Left ventricle myocardium inferior (tissue), 1 donor: ENCODE results near the gene RERE. TPM values are rescaled to one million over a fixed set of nuclear protein-coding genes. Genes with fewer than 3 reads are reported as not detected.
A peak's percentile ranks its signal among the peaks of the same experiment; 100 is the strongest.

Experiments used
- DNase-seq: peaks from one replicate; pipeline ENCODE4 v3.0.0-alpha.2; 2020
- H3K27ac ChIP-seq: fragments of 200-600 bp; replicated peaks from 2 replicates; pipeline ENCODE4 v1.8.0; 2021
- H3K27me3 ChIP-seq: fragments of 200-600 bp; 2 replicates; pipeline ENCODE4 v1.8.0; 2021; ENCODE audit warnings: low read depth
- H3K36me3 ChIP-seq: fragments of 200-600 bp; 2 replicates; pipeline ENCODE4 v1.8.0; 2021
- H3K4me1 ChIP-seq: fragments of 200-600 bp; 2 replicates; pipeline ENCODE4 v1.8.0; 2021
- H3K4me3 ChIP-seq: fragments of 200-600 bp; 2 replicates; pipeline ENCODE4 v1.8.0; 2021; ENCODE audit warnings: mild to moderate bottlenecking, moderate library complexity
- H3K9me3 ChIP-seq: fragments of 200-600 bp; replicated peaks from 2 replicates; pipeline ENCODE4 v1.8.0; 2021
- intact Hi-C: fragments of 100-400 bp; cut with micrococcal nuclease; formaldehyde crosslinking; loops from one replicate; pipeline ENCODE4 v1.11.0; 2022
- total RNA-seq: library from RNA; stranded (reverse); fragmentation: NEBNext Ultra II Directional; extraction: Animal tissue kit (Norgen Biotek cat#: 25700); gene quantifications from one replicate; pipeline ENCODE4 v1.2.1, GENCODE V29; 2021
- TF ChIP-seq, protein P1 (sequence below): fragments of 200-600 bp; IDR thresholded peaks from 2 replicates; pipeline ENCODE4 v1.8.0; 2021; ENCODE audit warnings: antibody characterized with exemption, mild to moderate bottlenecking, borderline replicate concordance
- donor health status: DM: no; HTN: yes; CAD: no; lungs with severe emphysema.

Gene RERE
- total RNA-seq, 1 donor from 2014 or later: 141 TPM

DNA sequence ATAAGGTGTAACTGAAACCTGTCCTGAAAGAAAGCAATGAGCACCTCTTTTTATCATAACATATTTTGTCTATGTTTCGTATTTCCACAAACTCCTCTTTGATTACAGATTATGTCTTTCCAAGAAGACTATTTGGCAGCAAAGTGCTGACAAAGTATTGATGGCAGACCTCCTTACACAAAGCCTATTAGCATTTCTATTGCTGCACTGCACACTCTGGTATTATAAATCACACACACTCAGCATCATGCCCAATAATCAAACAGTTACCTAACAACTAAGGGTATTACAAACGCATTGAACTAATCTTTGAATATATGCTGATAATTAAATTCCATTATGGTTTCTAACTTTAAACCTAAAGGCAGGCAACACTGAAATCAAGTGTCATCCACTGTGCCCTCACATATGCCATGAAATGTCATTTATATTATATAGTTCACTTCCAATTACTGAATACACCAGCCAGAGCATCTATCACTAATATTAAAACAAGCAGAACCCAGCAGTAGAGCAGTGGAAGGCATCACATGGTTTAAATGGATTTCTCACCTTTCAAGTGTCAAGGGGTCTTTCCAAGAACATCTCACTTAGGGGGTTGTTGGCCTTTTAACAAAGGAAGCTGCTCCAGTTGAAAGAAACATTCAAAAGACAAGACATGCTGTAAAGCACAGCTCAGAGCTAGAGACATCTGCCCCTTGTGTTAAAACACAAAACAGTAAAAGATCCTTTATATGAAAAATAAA lies 239.1 kb downstream of the RERE start:
- no peak overlapping the region for H3K4me3 ChIP-seq
- no peaks in the 10 kb centered on the region for H3K27me3 ChIP-seq
- DNase-seq: no peak
- TF ChIP-seq, protein P1, sequence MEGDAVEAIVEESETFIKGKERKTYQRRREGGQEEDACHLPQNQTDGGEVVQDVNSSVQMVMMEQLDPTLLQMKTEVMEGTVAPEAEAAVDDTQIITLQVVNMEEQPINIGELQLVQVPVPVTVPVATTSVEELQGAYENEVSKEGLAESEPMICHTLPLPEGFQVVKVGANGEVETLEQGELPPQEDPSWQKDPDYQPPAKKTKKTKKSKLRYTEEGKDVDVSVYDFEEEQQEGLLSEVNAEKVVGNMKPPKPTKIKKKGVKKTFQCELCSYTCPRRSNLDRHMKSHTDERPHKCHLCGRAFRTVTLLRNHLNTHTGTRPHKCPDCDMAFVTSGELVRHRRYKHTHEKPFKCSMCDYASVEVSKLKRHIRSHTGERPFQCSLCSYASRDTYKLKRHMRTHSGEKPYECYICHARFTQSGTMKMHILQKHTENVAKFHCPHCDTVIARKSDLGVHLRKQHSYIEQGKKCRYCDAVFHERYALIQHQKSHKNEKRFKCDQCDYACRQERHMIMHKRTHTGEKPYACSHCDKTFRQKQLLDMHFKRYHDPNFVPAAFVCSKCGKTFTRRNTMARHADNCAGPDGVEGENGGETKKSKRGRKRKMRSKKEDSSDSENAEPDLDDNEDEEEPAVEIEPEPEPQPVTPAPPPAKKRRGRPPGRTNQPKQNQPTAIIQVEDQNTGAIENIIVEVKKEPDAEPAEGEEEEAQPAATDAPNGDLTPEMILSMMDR: no peak
- peaks cover 7% of the 10 kb centered on the region for H3K4me1 ChIP-seq
- H3K27ac ChIP-seq: no peak overlapping the region
- intact Hi-C loops: no loop called here
- no peaks in the 10 kb centered on the region for H3K36me3 ChIP-seq
- no peaks in the 10 kb centered on the region for H3K9me3 ChIP-seq

DNA sequence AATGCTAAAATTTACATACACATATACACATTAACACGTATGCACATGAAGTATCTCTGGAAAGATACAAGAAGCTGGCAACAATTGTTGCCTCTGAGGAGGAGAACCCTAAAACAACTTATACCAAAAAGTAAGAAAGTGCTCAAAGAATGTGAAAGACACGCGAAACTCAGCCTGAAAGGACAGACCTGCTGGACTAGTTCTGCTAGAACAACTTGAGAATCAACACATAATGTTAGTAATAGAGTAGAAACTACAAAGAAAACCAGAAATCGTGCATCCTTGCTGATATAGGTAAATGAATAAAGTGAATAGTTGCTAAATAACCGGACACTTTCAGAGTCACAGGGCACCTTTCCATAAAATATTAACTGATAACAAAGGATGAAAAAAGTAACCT lies 242.5 kb downstream of the RERE start:
- intact Hi-C loops: no loop called here

DNA sequence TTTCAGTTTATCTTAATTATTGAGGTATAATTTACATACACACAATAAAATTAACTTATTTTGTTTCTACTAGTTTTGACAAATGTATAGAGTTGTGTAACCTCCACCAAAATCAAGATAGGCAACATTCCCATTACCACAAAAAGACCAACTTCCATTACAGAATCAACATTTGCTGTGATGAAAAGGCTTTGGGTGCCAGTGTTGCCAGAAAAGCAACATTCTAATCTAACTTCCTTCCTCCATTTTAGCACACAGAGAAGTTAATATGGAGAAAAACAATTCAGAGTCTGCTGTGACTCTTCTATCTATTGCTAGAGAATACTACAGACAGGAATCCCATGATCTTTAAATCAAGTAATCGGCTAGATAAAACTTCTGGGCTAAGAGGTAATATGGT lies 245.3 kb downstream of the RERE start:
- no peaks in the 10 kb centered on the region for H3K9me3 ChIP-seq
- peak overlapping the region; percentile 59 for H3K27ac ChIP-seq
- intact Hi-C loops: no loop called here
- no peaks in the 10 kb centered on the region for H3K27me3 ChIP-seq
- peak overlapping the region; percentile 26 for H3K4me3 ChIP-seq
- TF ChIP-seq, protein P1: no peak
- no peaks in the 10 kb centered on the region for H3K36me3 ChIP-seq
- peaks cover 39% of the 10 kb centered on the region for H3K4me1 ChIP-seq
- no peak for DNase-seq

More for the DNA sequence above, 242.5 kb downstream of the RERE start:
- Histone ChIP-seq H3K27me3 (no peaks in the 10 kb centered on the region), H3K4me3 (no peak overlapping the region), H3K9me3 (no peaks in the 10 kb centered on the region), H3K36me3 (no peaks in the 10 kb centered on the region), H3K4me1 (peaks cover 27% of the 10 kb centered on the region), H3K27ac (no peak overlapping the region)
- no peak for DNase-seq
- TF ChIP-seq, protein P1: no peak

DNA sequence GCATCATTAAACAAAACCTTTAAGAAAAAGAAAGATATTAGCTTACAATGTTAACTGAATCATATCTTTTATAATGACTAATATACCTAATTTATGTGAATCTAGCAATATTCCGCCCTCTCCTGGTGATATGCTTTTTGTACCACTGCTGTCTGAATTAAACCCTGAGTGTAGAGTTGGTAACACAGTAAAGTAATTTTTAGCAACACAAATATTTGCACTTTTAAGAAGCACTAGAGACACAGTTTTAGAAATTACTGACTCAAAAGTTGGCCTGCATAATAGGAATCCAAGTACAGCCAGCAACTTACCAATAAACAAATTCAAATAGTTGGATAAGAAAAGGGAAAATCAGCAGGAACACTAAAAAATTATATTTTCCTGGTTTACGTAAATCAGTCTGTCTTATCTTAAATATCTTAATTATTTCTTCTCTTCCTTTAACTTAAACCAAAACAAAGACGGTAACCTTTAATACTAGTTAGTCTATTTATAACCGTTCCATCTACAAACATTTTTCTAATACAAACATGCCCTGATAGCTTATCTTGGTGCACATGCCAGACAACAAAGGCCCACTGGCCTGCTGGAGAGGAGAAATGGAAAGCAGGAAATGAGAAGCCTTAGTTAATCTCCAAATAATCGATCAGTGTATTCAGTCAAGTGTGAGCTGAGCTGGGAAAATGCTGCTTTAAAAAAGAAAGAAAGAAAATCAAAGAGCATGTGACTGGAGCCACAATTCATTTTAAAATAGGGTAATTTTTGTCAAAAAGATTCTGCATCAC lies 246.0 kb downstream of the RERE start:
- Histone ChIP-seq H3K4me1 (peaks cover 39% of the 10 kb centered on the region), H3K27me3 (no peaks in the 10 kb centered on the region), H3K27ac (peak overlapping the region; percentile 59), H3K36me3 (no peaks in the 10 kb centered on the region), H3K4me3 (peak overlapping the region; percentile 26), H3K9me3 (no peaks in the 10 kb centered on the region)
- TF ChIP-seq, protein P1: peak; percentile 52
- intact Hi-C loops: no loop called here
- DNase-seq: no peak

DNA sequence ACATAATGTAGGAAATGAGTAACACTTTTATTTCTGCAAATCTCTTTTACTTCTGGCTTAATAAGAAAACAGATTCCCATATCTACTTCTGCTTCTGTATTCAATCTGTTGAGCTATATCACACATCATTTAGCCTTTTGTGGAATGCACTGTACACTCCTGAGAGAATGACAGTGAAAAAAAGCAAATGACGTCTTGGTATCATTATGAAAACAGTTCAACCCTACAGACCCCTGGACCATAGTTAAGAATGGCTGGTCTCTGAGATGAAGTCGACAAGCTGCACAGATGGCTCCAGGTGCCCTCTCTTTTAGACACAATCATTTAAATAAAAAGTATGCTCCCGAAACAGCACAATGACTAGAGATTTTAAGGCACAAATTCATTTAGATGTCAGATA lies 247.0 kb downstream of the RERE start:
- TF ChIP-seq, protein P1: no peak
- intact Hi-C loops: no loop called here
- Histone ChIP-seq H3K27ac (peak overlapping the region; percentile 59), H3K4me1 (peaks cover 39% of the 10 kb centered on the region), H3K9me3 (no peaks in the 10 kb centered on the region), H3K36me3 (no peaks in the 10 kb centered on the region), H3K4me3 (no peak overlapping the region), H3K27me3 (no peaks in the 10 kb centered on the region)
- DNase-seq: no peak
